Measurements from ENCODE around the gene DIAPH3.
"Not testable (repeated sequence)": the region's sequence is repeated elsewhere in the genome, so short reads cannot be mapped to it uniquely, and the experiment has no call there.

Gene DIAPH3

DNA sequence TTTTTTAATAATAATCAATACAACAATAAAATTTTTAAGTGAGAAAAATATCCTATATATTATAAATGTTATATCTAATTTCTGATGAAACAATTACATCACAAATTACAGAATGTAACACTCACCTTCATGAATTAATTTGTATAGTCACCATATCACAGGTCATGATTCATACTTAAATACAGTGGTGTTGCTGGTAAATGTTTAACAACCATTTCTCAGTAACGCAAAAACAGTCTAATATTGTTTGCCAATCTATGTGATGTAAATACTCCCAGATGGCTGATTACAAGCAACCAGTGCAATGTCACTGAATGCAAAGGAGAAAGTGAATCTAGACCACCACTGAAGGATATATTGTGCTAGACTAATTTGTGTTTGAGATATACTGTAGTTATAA is 97.5 kb downstream of the DIAPH3 start:
- H3K9ac ChIP-seq (ENCODE audit: low read length): no peak overlapping the region
- H3K4me3 ChIP-seq (ENCODE audit: low read depth, low read length): no peak overlapping the region
- peaks cover 4% of the 10 kb centered on the region; the same call in 1 of the 2 replicates for H3K4me1 ChIP-seq (ENCODE audit: control insufficient read depth, insufficient read depth, low read length)
- H3K27me3 ChIP-seq (ENCODE audit: control insufficient read depth, insufficient read depth, low read length): no peaks in the 10 kb centered on the region
- peaks cover 3% of the 10 kb centered on the region; the same call in 1 of the 2 replicates for H3K9me3 ChIP-seq (ENCODE audit: control insufficient read depth, insufficient read depth, low read depth, low read length)
- H3K36me3 ChIP-seq (ENCODE audit: control insufficient read depth, insufficient read depth, low read length): peaks cover 7% of the 10 kb centered on the region; the same call in 1 of the 2 replicates
- H3K27ac ChIP-seq (ENCODE audit: low read depth, low read length): no peak overlapping the region

DNA sequence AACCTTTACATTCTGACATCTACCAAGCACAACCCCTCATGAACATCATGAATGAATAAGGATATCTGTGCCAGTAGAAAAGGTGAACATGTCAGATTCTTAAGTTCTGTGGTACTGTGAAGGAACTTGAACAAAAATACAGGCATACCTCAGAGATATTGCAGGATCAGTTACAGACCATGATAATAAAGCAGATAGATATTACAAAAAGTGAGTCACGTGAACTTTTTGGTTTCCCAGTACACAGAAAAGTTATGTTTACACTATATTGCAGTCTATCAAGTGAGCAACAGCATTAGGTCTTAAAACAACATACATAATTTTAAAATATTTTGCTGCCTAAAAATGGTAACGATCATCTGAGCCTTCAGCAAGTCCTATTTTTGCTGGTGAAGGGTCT is 101.2 kb downstream of the DIAPH3 start:
- no peak overlapping the region for H3K27ac ChIP-seq (ENCODE audit: low read depth, low read length)
- no peaks in the 10 kb centered on the region for H3K27me3 ChIP-seq (ENCODE audit: control insufficient read depth, insufficient read depth, low read length)
- no peak overlapping the region for H3K9ac ChIP-seq (ENCODE audit: low read length)
- 0 out of 2 replicates have a peak, but pooled peaks cover 3% of the 10 kb centered on the region for H3K9me3 ChIP-seq (ENCODE audit: control insufficient read depth, insufficient read depth, low read depth, low read length)
- H3K4me1 ChIP-seq (ENCODE audit: control insufficient read depth, insufficient read depth, low read length): peaks cover 4% of the 10 kb centered on the region; the same call in 1 of the 2 replicates
- peaks cover 12% of the 10 kb centered on the region; the same call in 1 of the 2 replicates for H3K36me3 ChIP-seq (ENCODE audit: control insufficient read depth, insufficient read depth, low read length)
- H3K4me3 ChIP-seq (ENCODE audit: low read depth, low read length): no peak overlapping the region

DNA sequence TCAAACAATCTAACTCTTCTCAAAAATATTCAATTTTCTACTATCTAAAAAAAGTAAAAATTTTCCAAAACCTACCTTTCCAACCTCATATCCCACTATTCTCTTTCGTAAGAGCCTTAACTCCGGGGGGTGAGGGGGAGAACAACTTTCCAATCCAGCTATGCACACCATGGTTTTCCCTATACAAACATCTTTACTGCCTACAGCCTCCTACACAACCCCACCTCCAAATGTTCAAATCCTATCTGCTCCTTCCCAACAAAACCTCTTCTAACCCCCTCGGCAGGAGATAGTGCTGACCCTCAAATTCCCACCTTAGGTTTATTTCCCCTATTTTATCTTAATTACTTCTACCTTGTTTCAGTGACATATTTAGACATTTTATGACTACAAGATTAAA is 102.0 kb downstream of the DIAPH3 start:
- Histone ChIP-seq H3K4me1 (ENCODE audit: control insufficient read depth, insufficient read depth, low read length) (peaks cover 4% of the 10 kb centered on the region; the same call in 1 of the 2 replicates), H3K9ac (ENCODE audit: low read length) (no peak overlapping the region), H3K36me3 (ENCODE audit: control insufficient read depth, insufficient read depth, low read length) (peaks cover 12% of the 10 kb centered on the region; the same call in 1 of the 2 replicates), H3K27me3 (ENCODE audit: control insufficient read depth, insufficient read depth, low read length) (no peaks in the 10 kb centered on the region), H3K27ac (ENCODE audit: low read depth, low read length) (no peak overlapping the region), H3K9me3 (ENCODE audit: control insufficient read depth, insufficient read depth, low read depth, low read length) (0 out of 2 replicates have a peak, but pooled peaks cover 3% of the 10 kb centered on the region), H3K4me3 (ENCODE audit: low read depth, low read length) (no peak overlapping the region)

DNA sequence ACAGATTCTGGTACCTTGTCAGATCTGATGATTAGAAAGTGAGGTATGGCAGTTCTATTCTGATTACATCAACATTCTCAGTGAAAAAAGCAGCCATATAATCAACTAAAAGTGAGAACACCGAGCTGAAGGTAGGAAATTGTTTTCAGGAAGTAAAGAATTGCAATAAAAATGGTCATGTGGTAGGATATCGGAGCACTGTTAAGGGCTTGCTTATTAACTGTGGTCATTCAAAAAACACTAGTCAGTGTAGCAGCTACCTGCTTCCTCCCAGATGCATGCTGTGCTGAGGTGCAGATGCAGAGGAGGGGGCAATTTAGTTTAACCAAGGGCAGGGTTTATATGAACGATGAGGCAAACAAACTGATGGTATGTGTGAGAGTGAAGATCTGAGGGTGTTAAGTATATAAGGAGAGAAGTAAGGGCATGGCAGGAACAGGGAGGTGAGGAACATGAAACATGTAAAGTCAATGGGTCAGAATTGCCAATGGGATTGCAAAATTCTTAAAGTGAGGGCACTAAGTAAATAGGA is 111.9 kb downstream of the DIAPH3 start:
- Histone ChIP-seq H3K27me3 (ENCODE audit: control insufficient read depth, insufficient read depth, low read length) (no peaks in the 10 kb centered on the region), H3K36me3 (ENCODE audit: control insufficient read depth, insufficient read depth, low read length) (no peaks in the 10 kb centered on the region; the same call in 1 of the 2 replicates), H3K4me1 (ENCODE audit: control insufficient read depth, insufficient read depth, low read length) (no peaks in the 10 kb centered on the region), H3K27ac (ENCODE audit: low read depth, low read length) (no peak overlapping the region), H3K4me3 (ENCODE audit: low read depth, low read length) (no peak overlapping the region), H3K9ac (ENCODE audit: low read length) (no peak overlapping the region), H3K9me3 (ENCODE audit: control insufficient read depth, insufficient read depth, low read depth, low read length) (no peaks in the 10 kb centered on the region)

DNA sequence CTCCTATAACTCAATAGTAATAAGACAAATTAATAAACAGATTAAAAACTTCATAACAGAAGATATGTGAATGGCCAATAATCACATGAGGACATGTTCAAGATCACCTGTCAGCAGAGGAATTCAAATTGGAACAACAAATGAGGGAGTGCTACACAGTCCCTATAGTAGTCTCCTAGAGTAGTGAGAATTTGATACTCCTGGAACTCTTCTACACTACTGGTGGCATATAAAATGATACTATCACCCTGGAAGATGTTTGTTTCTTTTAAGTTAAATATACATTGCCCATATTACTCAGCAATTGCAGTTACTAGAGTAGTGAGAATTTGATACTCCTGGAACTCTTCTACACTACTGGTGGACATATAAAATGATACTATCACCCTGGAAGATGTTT is 115.4 kb downstream of the DIAPH3 start:
- H3K4me3 ChIP-seq (ENCODE audit: low read depth, low read length); H3K9me3 ChIP-seq (ENCODE audit: control insufficient read depth, insufficient read depth, low read depth, low read length); H3K27me3 ChIP-seq (ENCODE audit: control insufficient read depth, insufficient read depth, low read length); H3K36me3 ChIP-seq (ENCODE audit: control insufficient read depth, insufficient read depth, low read length); H3K4me1 ChIP-seq (ENCODE audit: control insufficient read depth, insufficient read depth, low read length); H3K9ac ChIP-seq (ENCODE audit: low read length); H3K27ac ChIP-seq (ENCODE audit: low read depth, low read length): not testable (repeated sequence)

DNA sequence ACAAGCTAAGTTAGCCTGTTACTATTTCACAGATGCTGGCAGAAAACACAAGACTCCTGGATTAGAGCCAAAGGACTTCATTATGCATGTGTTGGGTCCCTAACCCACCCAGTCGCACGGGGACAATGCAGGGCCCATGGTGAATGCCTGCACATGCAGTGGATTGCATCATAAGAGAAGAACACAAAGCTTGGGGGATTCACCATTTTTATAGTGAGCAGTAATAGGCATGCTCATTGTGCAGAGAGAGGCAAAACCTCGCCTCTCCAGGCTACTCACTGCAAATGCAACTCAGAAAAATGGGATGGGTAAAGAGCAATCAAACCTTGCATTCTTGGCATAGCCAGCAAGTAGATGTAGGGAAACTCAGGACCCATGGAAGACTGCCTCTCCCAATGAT is 115.8 kb downstream of the DIAPH3 start:
- Histone ChIP-seq H3K27ac (ENCODE audit: low read depth, low read length) (no peak overlapping the region), H3K9me3 (ENCODE audit: control insufficient read depth, insufficient read depth, low read depth, low read length) (no peaks in the 10 kb centered on the region), H3K4me3 (ENCODE audit: low read depth, low read length) (no peak overlapping the region), H3K4me1 (ENCODE audit: control insufficient read depth, insufficient read depth, low read length) (no peaks in the 10 kb centered on the region), H3K27me3 (ENCODE audit: control insufficient read depth, insufficient read depth, low read length) (no peaks in the 10 kb centered on the region), H3K36me3 (ENCODE audit: control insufficient read depth, insufficient read depth, low read length) (no peaks in the 10 kb centered on the region; the same call in 1 of the 2 replicates), H3K9ac (ENCODE audit: low read length) (no peak overlapping the region)

DNA sequence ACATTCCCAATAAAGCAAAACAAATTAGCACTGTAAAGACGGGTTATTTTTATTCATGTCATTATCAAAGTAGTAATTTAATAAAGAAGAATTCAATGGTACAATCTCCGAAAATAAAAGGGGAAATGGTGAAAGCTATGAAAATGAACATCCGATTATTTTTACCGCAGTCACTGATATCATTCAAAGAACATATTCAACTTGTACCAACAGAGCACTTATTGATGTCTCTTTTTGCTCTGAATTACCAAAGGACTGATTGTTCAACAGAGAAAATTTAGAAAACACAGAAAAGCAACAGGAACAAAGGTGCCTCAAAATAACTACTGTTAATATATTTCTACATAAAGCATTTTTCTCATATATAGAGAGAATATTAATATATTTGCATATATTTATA is 119.4 kb downstream of the DIAPH3 start:
- Histone ChIP-seq H3K4me3 (ENCODE audit: low read depth, low read length) (no peak overlapping the region), H3K4me1 (ENCODE audit: control insufficient read depth, insufficient read depth, low read length) (no peaks in the 10 kb centered on the region), H3K9ac (ENCODE audit: low read length) (no peak overlapping the region), H3K27me3 (ENCODE audit: control insufficient read depth, insufficient read depth, low read length) (no peaks in the 10 kb centered on the region), H3K36me3 (ENCODE audit: control insufficient read depth, insufficient read depth, low read length) (no peaks in the 10 kb centered on the region), H3K9me3 (ENCODE audit: control insufficient read depth, insufficient read depth, low read depth, low read length) (no peaks in the 10 kb centered on the region), H3K27ac (ENCODE audit: low read depth, low read length) (no peak overlapping the region)

DNA sequence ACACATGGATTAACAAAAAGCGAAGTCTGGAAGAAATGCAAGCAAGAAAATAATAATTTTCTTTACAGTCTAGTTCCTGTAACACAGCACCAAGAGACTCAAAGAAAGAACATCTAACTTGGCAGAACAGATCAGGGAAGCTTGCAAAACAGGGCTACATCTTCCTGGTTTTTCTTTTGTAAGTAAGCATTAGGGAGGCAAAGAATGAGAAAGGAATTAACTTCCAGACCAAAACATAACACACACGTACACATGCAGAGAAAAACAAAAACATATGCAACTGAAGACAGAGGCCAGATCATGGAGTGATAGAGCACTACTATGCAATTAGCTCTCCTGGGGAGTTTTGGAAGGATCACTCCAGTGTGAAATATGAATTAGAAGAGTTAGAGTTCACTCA is 120.5 kb downstream of the DIAPH3 start:
- Histone ChIP-seq H3K9me3 (ENCODE audit: control insufficient read depth, insufficient read depth, low read depth, low read length) (no peaks in the 10 kb centered on the region), H3K9ac (ENCODE audit: low read length) (no peak overlapping the region)

DNA sequence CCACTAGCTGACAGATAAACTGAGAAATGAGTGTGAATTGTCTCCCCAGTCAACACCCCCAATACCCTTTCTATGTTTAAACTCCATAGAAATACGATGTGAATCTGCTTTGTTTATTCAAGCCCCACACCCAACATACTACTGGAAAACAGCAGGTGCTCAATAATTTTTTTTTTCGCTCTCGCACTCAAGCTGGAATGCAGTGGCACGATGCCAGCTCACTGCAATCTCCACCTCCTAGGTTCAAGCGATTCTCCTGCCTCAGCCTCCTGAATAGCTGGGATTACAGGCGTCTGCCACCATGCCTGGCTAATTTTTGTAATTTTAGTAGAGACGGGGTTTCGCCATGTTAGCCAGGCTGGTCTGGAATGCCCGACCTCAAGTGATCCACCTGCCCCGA is 123.1 kb downstream of the DIAPH3 start:
- H3K4me1 ChIP-seq (ENCODE audit: control insufficient read depth, insufficient read depth, low read length); H3K9me3 ChIP-seq (ENCODE audit: control insufficient read depth, insufficient read depth, low read depth, low read length); H3K4me3 ChIP-seq (ENCODE audit: low read depth, low read length); H3K27me3 ChIP-seq (ENCODE audit: control insufficient read depth, insufficient read depth, low read length); H3K27ac ChIP-seq (ENCODE audit: low read depth, low read length); H3K36me3 ChIP-seq (ENCODE audit: control insufficient read depth, insufficient read depth, low read length); H3K9ac ChIP-seq (ENCODE audit: low read length): not testable (repeated sequence)

More for the DNA sequence above, 120.5 kb downstream of the DIAPH3 start:
- H3K4me1 ChIP-seq (ENCODE audit: control insufficient read depth, insufficient read depth, low read length): no peaks in the 10 kb centered on the region
- H3K27me3 ChIP-seq (ENCODE audit: control insufficient read depth, insufficient read depth, low read length): no peaks in the 10 kb centered on the region
- no peak overlapping the region for H3K27ac ChIP-seq (ENCODE audit: low read depth, low read length)
- no peak overlapping the region for H3K4me3 ChIP-seq (ENCODE audit: low read depth, low read length)
- no peaks in the 10 kb centered on the region for H3K36me3 ChIP-seq (ENCODE audit: control insufficient read depth, insufficient read depth, low read length)

DNA sequence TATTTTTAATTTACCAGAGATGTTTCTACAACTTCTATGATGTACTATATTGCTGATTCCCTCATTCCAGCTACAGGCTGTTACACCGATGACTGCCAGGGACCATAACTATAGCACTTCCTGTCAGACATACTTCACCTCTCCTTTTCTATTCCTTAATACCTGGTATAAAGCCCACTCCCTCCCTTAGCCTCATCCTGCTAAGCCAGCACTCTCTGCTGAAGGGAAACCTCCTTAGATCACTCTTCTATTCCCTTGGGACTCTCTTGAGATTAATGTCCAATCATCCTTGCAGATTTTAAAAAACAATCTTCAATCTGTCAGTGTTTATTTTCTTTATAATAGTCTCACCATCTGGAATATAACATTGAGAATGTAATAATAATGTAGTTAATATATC is 127.9 kb downstream of the DIAPH3 start:
- H3K4me3 ChIP-seq (ENCODE audit: low read depth, low read length): no peak overlapping the region
- no peaks in the 10 kb centered on the region for H3K27me3 ChIP-seq (ENCODE audit: control insufficient read depth, insufficient read depth, low read length)
- H3K4me1 ChIP-seq (ENCODE audit: control insufficient read depth, insufficient read depth, low read length): no peaks in the 10 kb centered on the region
- H3K27ac ChIP-seq (ENCODE audit: low read depth, low read length): no peak overlapping the region
- H3K9me3 ChIP-seq (ENCODE audit: control insufficient read depth, insufficient read depth, low read depth, low read length): no peaks in the 10 kb centered on the region
- H3K9ac ChIP-seq (ENCODE audit: low read length): no peak overlapping the region
- peaks cover 5% of the 10 kb centered on the region; the same call in 1 of the 2 replicates for H3K36me3 ChIP-seq (ENCODE audit: control insufficient read depth, insufficient read depth, low read length)

DNA sequence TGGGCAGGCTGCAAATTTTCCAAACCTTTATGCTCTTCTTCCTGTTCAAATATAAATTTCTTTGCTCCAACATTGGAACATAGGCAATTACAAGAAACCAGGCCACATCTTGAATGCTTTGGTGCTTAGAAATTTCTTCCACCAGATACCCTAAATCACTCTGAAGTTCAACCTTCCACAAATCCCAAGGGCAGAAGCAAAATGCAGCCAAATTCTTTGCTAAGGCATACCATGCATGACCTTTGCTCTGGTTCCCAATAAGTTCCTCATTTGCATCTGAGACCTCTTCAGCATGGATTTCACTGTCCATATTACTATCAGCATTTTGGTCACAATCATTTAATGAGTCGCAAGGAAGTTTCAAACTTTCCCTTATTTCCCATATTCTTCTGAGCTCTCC is 130.9 kb downstream of the DIAPH3 start:
- H3K4me1 ChIP-seq (ENCODE audit: control insufficient read depth, insufficient read depth, low read length): no peaks in the 10 kb centered on the region
- no peak overlapping the region for H3K4me3 ChIP-seq (ENCODE audit: low read depth, low read length)
- no peaks in the 10 kb centered on the region for H3K9me3 ChIP-seq (ENCODE audit: control insufficient read depth, insufficient read depth, low read depth, low read length)
- no peaks in the 10 kb centered on the region for H3K27me3 ChIP-seq (ENCODE audit: control insufficient read depth, insufficient read depth, low read length)
- peaks cover 5% of the 10 kb centered on the region; the same call in 1 of the 2 replicates for H3K36me3 ChIP-seq (ENCODE audit: control insufficient read depth, insufficient read depth, low read length)
- no peak overlapping the region for H3K9ac ChIP-seq (ENCODE audit: low read length)
- H3K27ac ChIP-seq (ENCODE audit: low read depth, low read length): no peak overlapping the region

Measured in HUES6 (cell line).